ENCODE measurements around the gene ARAP1. TPM values are rescaled to one million over a fixed set of nuclear protein-coding genes. Genes with fewer than 3 reads are reported as not detected.

ARAP1 gene
- total and polyA plus RNA-seq, 10 donors = 76.7 to 365 (median 270) TPM

- H3K27me3 ChIP-seq (replicated peaks in 1 of 7) = peaks cover 0 to 14% (median 0%) of the 10 kb centered on the region in 7 donors
- H3K27ac ChIP-seq = peak overlapping the region in 4 of 8 donors; percentile 11 to 63 (median 50)
- peak; percentile 91 for DNase-seq
- H3K4me3 ChIP-seq = no peak overlapping the region
- H3K9me3 ChIP-seq = no peaks in the 10 kb centered on the region
- TF ChIP-seq CTCF (IDR thresholded peaks at IDR 0.05 in 8 of 11, conservative IDR thresholded peaks at IDR 0.05 in 3 of 11) = peak; percentile 88 to 96 (median 93)
- peak; percentile 75 to 80 (median 78) for TF ChIP-seq POLR2AphosphoS5 (IDR thresholded peaks at IDR 0.05)
- no peak for TF ChIP-seq POLR2A (IDR thresholded peaks at IDR 0.05)
- intact Hi-C loops (cut with DNase I; ENCODE audit: low total_unique reads) = loop anchor here (5.0 kb wide), 1 partner anchor 211 kb away; no protein-coding TSS in a partner anchor
- H3K4me1 ChIP-seq = peaks cover 0 to 81% (median 33%) of the 10 kb centered on the region in 6 donors
- H3K36me3 ChIP-seq = peaks cover 0 to 65% (median 53%) of the 10 kb centered on the region in 6 donors
- 46 to 60% (median 53%) methylated on average over 5 to 7 of the region's 7 CpGs for WGBS, 5 donors
These were observed 68.4 kb downstream of the ARAP1 start for GRCh38 chr11:72683782-72684200.

- no peaks in the 10 kb centered on the region for H3K9me3 ChIP-seq
- no peak for DNase-seq
- peaks cover 0 to 55% (median 43%) of the 10 kb centered on the region in 6 donors for H3K36me3 ChIP-seq
- intact Hi-C loops (cut with DNase I; ENCODE audit: low total_unique reads) = loop anchor here (5.0 kb wide), 1 partner anchor 211 kb away; no protein-coding TSS in a partner anchor
- H3K4me3 ChIP-seq = no peak overlapping the region
- TF ChIP-seq POLR2A (IDR thresholded peaks at IDR 0.05) = no peak
- TF ChIP-seq POLR2AphosphoS5 (IDR thresholded peaks at IDR 0.05) = no peak
- no peak for TF ChIP-seq CTCF (IDR thresholded peaks at IDR 0.05 in 8 of 11, conservative IDR thresholded peaks at IDR 0.05 in 3 of 11)
- no peak overlapping the region for H3K27ac ChIP-seq
- 60 to 82% (median 77%) methylated on average over 2 to 4 of the region's 4 CpGs for WGBS, 5 donors
- H3K27me3 ChIP-seq (replicated peaks in 1 of 7) = peaks cover 0 to 23% (median 2%) of the 10 kb centered on the region in 7 donors
- peaks cover 0 to 71% (median 29%) of the 10 kb centered on the region in 6 donors for H3K4me1 ChIP-seq
These were observed 69.4 kb downstream of the ARAP1 start for GRCh38 chr11:72682858-72683243.

GRCh38 chr11:72682238-72682857, 69.9 kb downstream of the ARAP1 start:
- Histone ChIP-seq H3K9me3 (no peaks in the 10 kb centered on the region), H3K27me3 (replicated peaks in 1 of 7) (peaks cover 0 to 28% (median 7%) of the 10 kb centered on the region in 7 donors), H3K36me3 (peaks cover 0 to 50% (median 38%) of the 10 kb centered on the region in 6 donors), H3K4me1 (peaks cover 0 to 68% (median 27%) of the 10 kb centered on the region in 6 donors), H3K4me3 (no peak overlapping the region), H3K27ac (no peak overlapping the region)
- no peak for DNase-seq
- intact Hi-C loops (cut with DNase I; ENCODE audit: low total_unique reads) = loop anchor here (5.0 kb wide), 1 partner anchor 210 kb away; no protein-coding TSS in a partner anchor
- TF ChIP-seq POLR2A (IDR thresholded peaks at IDR 0.05) (no peak), POLR2AphosphoS5 (IDR thresholded peaks at IDR 0.05) (no peak), CTCF (IDR thresholded peaks at IDR 0.05 in 8 of 11, conservative IDR thresholded peaks at IDR 0.05 in 3 of 11) (no peak)
- WGBS, 5 donors = 74 to 94% (median 82%) methylated on average over 5 of the region's 5 CpGs

All from spleen (tissue), 11 donors.